Muscle layer of duodenum (tissue), 2 donors: Measurements from ENCODE around the gene HSPA1B.

ENCODE experiments used
- H3K27ac ChIP-seq: one replicate; pipeline ENCODE4 v1.7.0; 2013; ENCODE audit warnings: mild to moderate bottlenecking, low read length
- H3K27me3 ChIP-seq: one replicate; pipeline ENCODE4 v1.7.0; 2013; ENCODE audit warnings: low read depth, mild to moderate bottlenecking, control low read depth, low read length
- H3K36me3 ChIP-seq, 2 donors: one replicate each; pipeline ENCODE4 v1.7.0; 2013; ENCODE audit warnings: low read length in 2 of 2, control low read depth in 1 of 2, mild to moderate bottlenecking in 1 of 2; ENCODE audit not compliant: insufficient read depth in 2 of 2, control insufficient read depth in 1 of 2
- H3K4me1 ChIP-seq, 2 donors: one replicate each; pipeline ENCODE4 v1.7.0; 2013; ENCODE audit warnings: low read length in 2 of 2, mild to moderate bottlenecking in 2 of 2, control low read depth in 1 of 2, moderate library complexity in 1 of 2; ENCODE audit not compliant: insufficient read depth in 2 of 2, control insufficient read depth in 1 of 2
- H3K4me3 ChIP-seq, 2 donors: one replicate each; pipeline ENCODE4 v1.7.0; 2013; ENCODE audit warnings: low read length in 2 of 2, low read depth in 1 of 2, mild to moderate bottlenecking in 1 of 2
- H3K9me3 ChIP-seq, 2 donors: one replicate each; pipeline ENCODE4 v1.7.0; 2013; ENCODE audit warnings: low read length in 2 of 2, control low read depth in 1 of 2, mild to moderate bottlenecking in 1 of 2; ENCODE audit not compliant: control insufficient read depth in 1 of 2
- donor health status: healthy.

HSPA1B gene

DNA sequence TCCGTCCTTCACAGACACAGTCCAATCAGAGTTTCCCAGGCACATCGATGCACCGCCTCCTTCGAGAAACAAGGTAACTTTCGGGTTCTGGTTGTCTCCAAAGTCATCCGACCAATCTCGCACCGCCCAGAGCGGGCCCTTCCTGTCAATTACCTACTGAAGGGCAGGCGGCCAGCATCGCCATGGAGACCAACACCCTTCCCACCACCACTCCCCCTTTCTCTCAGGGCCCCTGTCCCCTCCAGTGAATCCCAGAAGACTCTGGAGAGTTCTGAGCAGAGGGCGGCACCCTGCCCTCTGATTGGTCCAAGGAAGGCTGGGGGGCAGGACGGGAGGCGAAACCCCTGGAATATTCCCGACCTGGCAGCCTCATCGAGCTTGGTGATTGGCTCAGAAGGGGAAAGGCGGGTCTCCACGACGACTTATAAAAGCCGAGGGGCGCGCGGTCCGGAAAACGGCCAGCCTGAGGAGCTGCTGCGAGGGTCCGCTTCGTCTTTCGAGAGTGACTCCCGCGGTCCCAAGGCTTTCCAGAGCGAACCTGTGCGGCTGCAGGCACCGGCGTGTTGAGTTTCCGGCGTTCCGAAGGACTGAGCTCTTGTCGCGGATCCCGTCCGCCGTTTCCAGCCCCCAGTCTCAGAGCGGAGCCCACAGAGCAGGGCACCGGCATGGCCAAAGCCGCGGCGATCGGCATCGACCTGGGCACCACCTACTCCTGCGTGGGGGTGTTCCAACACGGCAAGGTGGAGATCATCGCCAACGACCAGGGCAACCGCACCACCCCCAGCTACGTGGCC is at the start of gene HSPA1B:
TSS of gene HSPA1B (plus strand) at position 453 of the 794 bp plus-strand sequence. CDS start at position 666, 213 bp downstream.
- Histone ChIP-seq H3K4me1 (peaks cover 4 to 21% of the 10 kb centered on the region in 2 donors), H3K36me3 (peaks cover 0 to 2% of the 10 kb centered on the region in 2 donors)

DNA sequence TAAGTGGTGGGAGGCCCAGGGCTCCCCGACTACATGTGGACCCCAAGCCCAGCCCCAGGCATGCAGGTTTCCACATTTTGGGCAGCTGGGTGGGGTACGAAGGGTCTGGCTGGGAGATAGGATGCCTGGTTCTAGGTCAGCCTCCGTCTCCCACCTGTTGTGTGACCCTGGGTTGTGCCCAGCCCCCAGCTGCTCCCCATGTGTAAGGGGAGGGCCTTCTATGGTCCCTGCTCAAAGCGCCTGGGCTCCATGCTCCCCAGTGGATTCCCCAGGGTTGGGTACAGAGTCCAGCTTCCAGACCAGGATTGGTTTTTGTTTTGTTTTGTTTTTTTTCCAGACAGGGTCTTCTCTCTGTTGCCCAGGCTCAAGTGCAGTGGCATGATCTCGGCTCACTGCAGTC is 49.3 kb upstream of the HSPA1B start:
- H3K9me3 ChIP-seq: no peaks in the 10 kb centered on the region
- H3K27ac ChIP-seq: no peak overlapping the region
- H3K36me3 ChIP-seq: peaks cover 11 to 48% of the 10 kb centered on the region in 2 donors
- H3K27me3 ChIP-seq: no peaks in the 10 kb centered on the region
- peaks cover 0 to 12% of the 10 kb centered on the region in 2 donors for H3K4me1 ChIP-seq
- no peak overlapping the region for H3K4me3 ChIP-seq

More for the DNA sequence above, at the start of gene HSPA1B:
- Histone ChIP-seq H3K9me3 (no peaks in the 10 kb centered on the region), H3K4me3 (peak within 1 kb of the TSS; percentile 43 to 74), H3K27ac (peak within 1 kb of the TSS; percentile 94), H3K27me3 (no peaks in the 10 kb centered on the region)

DNA sequence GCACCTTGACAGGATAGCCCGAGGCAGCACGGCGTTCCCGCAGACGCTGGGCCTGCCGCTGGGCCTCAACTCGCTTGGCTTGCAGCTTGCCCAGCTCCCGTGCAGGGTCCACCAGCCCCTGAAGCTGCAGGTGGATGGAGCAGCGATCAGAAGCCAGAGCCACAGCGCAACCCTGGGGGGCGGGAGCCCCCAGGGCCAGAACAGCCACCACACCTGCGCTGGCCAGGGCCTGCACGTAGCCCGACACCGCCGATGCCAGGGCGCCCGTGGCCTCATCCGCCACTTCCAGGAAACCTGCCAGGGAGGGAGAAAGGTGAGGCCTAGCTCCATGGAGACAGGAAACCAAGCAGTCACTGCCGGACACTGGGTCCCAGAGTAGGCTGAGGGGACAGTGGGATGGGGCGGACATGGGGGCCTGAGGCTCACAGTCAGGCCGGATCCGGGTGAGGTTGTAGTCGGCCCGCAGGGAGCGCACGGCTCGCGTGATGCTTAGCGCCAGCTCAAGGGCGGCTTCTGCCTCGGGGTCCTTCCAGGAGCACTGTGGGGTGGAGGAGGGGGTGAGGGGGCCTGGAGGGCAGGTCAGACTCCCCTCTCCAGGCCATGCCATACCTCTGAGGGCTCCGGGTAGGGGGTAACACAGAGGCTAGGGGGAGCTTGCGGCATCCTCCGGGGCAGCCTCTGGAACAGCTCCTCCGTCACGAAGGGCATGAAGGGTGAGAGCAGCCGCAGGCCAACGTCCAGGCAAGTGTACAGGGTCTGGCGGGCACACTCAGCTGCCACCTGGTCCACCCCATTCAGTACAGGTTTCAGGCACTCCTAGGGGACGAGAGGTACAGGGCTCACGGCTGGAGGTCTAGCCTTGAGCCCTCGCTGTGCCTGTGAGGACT is 48.3 kb upstream of the HSPA1B start:
- Histone ChIP-seq H3K4me3 (no peak overlapping the region), H3K27me3 (no peaks in the 10 kb centered on the region), H3K9me3 (no peaks in the 10 kb centered on the region), H3K4me1 (peaks cover 0 to 12% of the 10 kb centered on the region in 2 donors), H3K27ac (no peak overlapping the region), H3K36me3 (peaks cover 16 to 52% of the 10 kb centered on the region in 2 donors)

DNA sequence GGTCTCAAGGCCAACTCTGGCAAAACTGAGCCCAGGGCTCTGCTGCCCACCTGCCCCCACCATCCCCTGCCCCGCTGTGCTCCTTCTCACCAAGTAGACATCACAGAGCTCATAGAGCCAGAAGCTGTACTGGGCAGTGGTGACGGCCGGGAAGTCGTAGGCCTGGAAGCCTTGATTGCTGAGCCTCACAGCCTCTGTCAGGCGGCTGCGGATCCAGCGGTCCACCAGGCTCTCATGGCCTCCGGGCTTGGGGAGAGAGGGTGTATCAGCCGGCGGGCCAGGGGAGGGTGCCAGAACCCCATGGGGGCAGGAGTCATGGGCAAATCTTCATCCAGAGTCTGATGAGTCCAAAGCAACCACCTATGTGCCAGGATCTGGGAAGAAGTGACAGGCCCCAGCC is 47.6 kb upstream of the HSPA1B start:
- Histone ChIP-seq H3K4me3 (no peak overlapping the region), H3K27me3 (no peaks in the 10 kb centered on the region), H3K9me3 (no peaks in the 10 kb centered on the region), H3K36me3 (peaks cover 22 to 58% of the 10 kb centered on the region in 2 donors), H3K27ac (no peak overlapping the region), H3K4me1 (peaks cover 0 to 12% of the 10 kb centered on the region in 2 donors)

DNA sequence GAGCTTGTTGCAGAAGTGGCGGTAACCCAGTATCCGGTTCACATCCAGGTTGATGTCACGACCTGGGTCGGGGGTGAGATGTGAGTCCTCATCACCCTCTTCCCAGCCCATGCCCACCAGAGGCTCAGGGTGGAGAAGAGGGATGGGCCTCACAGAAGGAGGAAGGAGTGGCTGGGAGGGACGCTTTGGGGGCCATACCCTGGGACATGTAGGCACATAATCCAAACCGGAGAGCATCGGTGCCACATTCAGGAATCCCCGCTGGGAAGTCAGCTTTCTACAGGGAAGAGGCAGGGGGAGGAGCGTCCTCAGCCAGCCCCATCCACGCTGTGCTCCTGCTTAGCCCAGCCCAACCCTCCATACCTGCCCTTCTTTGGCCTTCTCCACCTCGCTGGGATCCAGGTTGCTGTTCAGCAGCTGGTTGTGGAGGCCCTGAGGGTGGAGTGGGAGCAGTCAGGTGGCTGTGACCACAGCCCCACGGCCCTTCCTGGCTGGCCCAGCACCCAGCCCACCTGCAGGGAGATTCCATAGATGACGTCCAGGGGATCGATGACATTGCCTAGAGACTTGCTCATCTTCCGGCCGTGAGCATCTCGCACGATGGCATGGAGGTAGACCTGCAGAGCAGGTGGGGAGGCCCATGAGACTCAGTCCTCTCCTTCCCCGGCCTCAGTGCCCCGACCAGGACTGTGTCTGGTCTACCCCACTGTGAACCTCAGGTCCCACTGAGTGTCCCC is 46.9 kb upstream of the HSPA1B start:
- Histone ChIP-seq H3K9me3 (no peaks in the 10 kb centered on the region), H3K36me3 (peaks cover 30 to 66% of the 10 kb centered on the region in 2 donors), H3K4me3 (no peak overlapping the region), H3K4me1 (peaks cover 0 to 12% of the 10 kb centered on the region in 2 donors), H3K27ac (no peak overlapping the region), H3K27me3 (no peaks in the 10 kb centered on the region)

DNA sequence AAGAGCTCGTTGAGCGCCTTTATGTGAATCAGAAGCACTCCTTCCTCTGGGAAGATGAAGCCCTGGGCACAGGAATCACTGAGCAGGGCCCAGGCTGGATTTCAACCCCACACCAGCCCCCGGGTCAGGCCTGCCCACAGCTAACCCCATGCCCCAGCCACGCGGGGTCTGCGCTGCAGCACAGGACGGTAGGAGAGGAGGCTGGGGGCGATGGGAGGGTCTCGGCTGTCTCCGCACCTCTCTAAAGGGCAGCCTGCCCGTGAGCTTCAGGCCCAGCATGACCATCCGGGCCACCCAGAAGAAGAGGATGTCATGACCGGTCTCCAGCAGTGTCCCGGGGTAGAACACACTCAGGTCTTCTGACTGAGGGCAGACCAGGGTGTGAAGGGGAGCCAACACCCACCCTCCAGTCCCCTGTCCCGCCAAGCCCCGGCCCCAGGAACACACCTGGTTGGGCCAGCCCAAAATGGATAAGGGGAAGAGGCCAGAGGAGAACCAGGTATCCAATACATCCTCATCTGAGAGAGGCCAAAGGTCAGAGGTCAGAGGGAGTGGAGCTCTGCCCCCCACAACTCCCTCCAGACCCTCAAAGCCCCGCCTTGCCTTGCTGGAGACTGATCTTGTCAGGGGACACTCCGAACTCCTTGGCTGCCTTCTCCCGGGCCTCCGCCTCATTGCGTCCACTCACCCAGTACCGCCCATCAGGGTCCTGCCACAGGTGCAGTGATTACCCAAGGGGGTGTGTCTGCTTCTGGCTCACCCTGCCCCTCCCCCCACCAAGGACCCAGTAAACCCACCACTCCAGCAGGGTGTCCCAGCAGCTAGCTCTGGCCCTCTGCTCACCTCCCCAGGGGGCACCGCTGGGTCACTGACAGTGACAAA is 46.1 kb upstream of the HSPA1B start:
- H3K27ac ChIP-seq: no peak overlapping the region
- H3K4me1 ChIP-seq: peaks cover 0 to 10% of the 10 kb centered on the region in 2 donors
- H3K4me3 ChIP-seq: no peak overlapping the region
- peaks cover 30 to 66% of the 10 kb centered on the region in 2 donors for H3K36me3 ChIP-seq
- no peaks in the 10 kb centered on the region for H3K9me3 ChIP-seq
- no peaks in the 10 kb centered on the region for H3K27me3 ChIP-seq

DNA sequence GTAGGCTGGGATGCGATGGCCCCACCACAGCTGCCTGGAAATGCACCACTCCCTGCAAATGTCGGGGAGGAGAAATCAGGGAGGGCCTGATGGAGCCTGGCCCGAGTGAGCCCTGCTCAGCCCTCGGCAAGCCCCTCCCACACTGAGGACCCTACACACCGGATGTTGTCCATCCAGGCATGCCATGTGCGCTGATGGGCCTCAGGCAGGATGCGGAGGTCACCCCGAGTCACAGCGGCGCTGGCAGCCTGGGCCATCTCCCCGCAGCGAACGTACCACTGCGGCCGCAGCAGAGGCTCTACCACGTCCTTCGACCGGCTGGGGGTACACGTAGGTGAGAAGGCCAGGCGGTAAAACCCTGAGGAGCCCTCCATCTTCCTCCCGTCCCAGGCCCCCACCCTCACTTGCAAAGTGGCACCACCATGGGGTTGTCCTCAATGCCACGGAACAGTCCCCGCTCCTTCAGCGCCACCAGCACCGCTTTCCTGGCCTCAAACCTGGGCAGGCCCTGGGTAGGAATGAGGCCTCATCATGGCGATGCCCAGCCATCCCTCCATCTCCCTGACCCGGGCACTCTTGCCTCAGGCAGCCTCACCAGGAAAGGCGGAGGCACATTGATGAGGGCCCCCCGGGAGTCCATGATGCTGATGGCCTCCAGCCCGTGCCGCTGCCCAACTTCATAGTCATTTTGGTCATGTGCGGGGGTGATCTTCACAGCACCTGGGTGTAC is 45.2 kb upstream of the HSPA1B start:
- Histone ChIP-seq H3K27ac (no peak overlapping the region), H3K36me3 (peaks cover 30 to 66% of the 10 kb centered on the region in 2 donors), H3K27me3 (no peaks in the 10 kb centered on the region), H3K4me1 (peaks cover 0 to 2% of the 10 kb centered on the region in 2 donors), H3K4me3 (no peak overlapping the region), H3K9me3 (no peaks in the 10 kb centered on the region)

DNA sequence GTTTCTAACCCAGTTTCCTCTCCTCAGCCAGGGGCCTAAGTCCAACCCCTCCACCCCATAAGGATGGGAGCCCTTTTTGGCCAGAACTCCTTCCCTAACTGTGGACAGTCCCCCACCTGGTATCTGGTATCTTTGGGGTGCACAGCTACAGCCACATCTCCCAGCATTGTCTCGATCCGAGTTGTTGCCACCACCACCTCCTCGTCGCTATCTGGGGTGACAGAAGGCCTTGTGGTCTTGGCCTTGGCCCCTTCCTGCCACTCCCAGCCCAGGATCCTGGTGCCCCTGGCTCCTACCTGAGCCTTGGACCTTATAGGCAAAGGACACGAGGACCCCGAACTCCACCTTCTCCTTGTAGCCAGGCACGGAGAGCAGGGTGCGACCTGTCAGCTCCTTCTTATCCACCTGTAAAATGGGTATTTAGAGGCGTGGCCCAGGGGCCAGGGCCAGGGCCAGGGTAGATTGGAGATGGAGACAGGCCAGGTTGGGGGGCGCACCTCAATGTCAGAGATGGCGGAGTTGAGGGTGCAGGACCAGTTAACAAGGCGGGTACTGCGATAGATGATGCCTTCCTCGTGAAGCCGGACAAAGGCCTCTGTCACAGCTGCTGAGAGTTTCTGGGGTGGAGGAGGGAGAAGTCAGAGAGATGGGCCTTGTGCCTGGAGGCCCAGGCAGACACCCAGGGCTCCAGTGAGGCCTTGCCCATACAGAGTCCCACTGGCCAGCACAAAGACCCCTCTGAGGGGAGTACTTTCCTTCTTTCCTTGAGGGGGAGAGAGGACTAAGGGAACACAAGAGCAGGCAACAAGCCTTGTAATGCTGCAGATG is 43.2 kb upstream of the HSPA1B start:
- no peaks in the 10 kb centered on the region for H3K27me3 ChIP-seq
- no peak overlapping the region for H3K4me3 ChIP-seq
- H3K27ac ChIP-seq: no peak overlapping the region
- H3K9me3 ChIP-seq: no peaks in the 10 kb centered on the region
- peaks cover 32 to 62% of the 10 kb centered on the region in 2 donors for H3K36me3 ChIP-seq
- H3K4me1 ChIP-seq: no peaks in the 10 kb centered on the region

DNA sequence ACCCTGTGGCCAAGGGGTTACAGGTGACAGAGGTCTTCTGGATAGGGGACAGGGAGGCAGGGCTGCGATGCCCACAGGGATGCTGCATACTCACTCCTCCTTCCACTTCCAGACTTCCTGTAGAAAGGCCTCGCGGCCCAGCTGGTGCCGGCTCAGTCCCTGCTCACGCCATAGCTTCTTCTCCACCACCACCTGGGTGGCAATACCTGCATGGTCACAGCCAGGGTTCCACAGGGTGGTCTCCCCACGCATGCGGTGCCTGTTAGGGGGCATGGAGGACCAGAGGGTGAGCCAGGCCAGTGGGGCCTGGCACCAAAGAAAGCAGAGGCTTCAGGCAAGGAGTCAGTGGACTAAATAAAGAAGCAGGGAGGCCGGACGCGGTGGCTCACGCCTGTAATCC is 42.1 kb upstream of the HSPA1B start:
- H3K4me3 ChIP-seq: no peak overlapping the region
- no peak overlapping the region for H3K27ac ChIP-seq
- no peaks in the 10 kb centered on the region for H3K27me3 ChIP-seq
- H3K4me1 ChIP-seq: no peaks in the 10 kb centered on the region
- H3K9me3 ChIP-seq: no peaks in the 10 kb centered on the region
- peaks cover 30 to 53% of the 10 kb centered on the region in 2 donors for H3K36me3 ChIP-seq
